H9 (cell line): ENCODE results near the gene TRRAP. TPM values are rescaled to one million over a fixed set of nuclear protein-coding genes. Genes with fewer than 3 reads are reported as not detected.

Experiments used
- DNase-seq: peaks from one replicate; pipeline ENCODE4 v3.0.0-alpha.2; 2017
- H2AFZ ChIP-seq: one replicate; pipeline ENCODE4 v1.6.1; 2013; ENCODE audit warnings: mild to moderate bottlenecking, low read length, control low read depth, moderate library complexity
- H2AK5ac ChIP-seq: 2 replicates; pipeline ENCODE4 v1.6.1; 2013; ENCODE audit warnings: low read length, control low read depth, mixed read lengths; ENCODE audit not compliant: insufficient read length
- H2BK120ac ChIP-seq: one replicate; pipeline ENCODE4 v1.6.1; 2013; ENCODE audit warnings: low read depth, mild to moderate bottlenecking, low read length, control low read depth, inconsistent platforms; ENCODE audit not compliant: poor library complexity, severe bottlenecking
- H2BK12ac ChIP-seq: 2 replicates; pipeline ENCODE4 v1.6.1; 2013; ENCODE audit warnings: low read length, control low read depth, mixed read lengths, low read depth; ENCODE audit not compliant: insufficient read length
- H2BK15ac ChIP-seq: 2 replicates; pipeline ENCODE4 v1.6.1; 2013; ENCODE audit warnings: low read depth, low read length, control low read depth
- H2BK20ac ChIP-seq: one replicate; pipeline ENCODE4 v1.6.1; 2013; ENCODE audit warnings: low read depth, mild to moderate bottlenecking, low read length, control low read depth, inconsistent platforms; ENCODE audit not compliant: poor library complexity, severe bottlenecking
- H2BK5ac ChIP-seq: 2 replicates; pipeline ENCODE4 v1.6.1; 2013; ENCODE audit warnings: low read length, control low read depth, mixed read lengths; ENCODE audit not compliant: insufficient read length
- H3K14ac ChIP-seq: 2 replicates; pipeline ENCODE4 v1.6.1; 2013; ENCODE audit warnings: low read length, control low read depth; ENCODE audit not compliant: insufficient read depth
- H3K18ac ChIP-seq: 2 replicates; pipeline ENCODE4 v1.6.1; 2013; ENCODE audit warnings: low read depth, mild to moderate bottlenecking, mixed read lengths, low read length, control low read depth; ENCODE audit not compliant: insufficient read length
- H3K23ac ChIP-seq: 2 replicates; pipeline ENCODE4 v1.6.1; 2013; ENCODE audit warnings: low read length, control low read depth, mixed read lengths, low read depth; ENCODE audit not compliant: insufficient read length
- H3K23me2 ChIP-seq: 2 replicates; pipeline ENCODE4 v1.6.1; 2013; ENCODE audit warnings: low read depth, mild to moderate bottlenecking, mixed read lengths, low read length, control low read depth; ENCODE audit not compliant: insufficient read length, poor library complexity, severe bottlenecking
- H3K27ac ChIP-seq: 2 replicates; pipeline ENCODE4 v1.5.1; 2013; ENCODE audit warnings: low read length, control low read depth, mixed read lengths, low read depth; ENCODE audit not compliant: insufficient read length
- H3K27me3 ChIP-seq: 2 replicates; pipeline ENCODE4 v1.6.1; 2013; ENCODE audit warnings: low read length, control low read depth, inconsistent platforms; ENCODE audit not compliant: insufficient read depth
- H3K4ac ChIP-seq: 2 replicates; pipeline ENCODE4 v1.6.1; 2013; ENCODE audit warnings: low read depth, mild to moderate bottlenecking, control low read depth, inconsistent platforms, low read length, moderate library complexity
- H3K4me1 ChIP-seq: 2 replicates; pipeline ENCODE4 v1.6.1; 2013; ENCODE audit warnings: low read length, control low read depth, inconsistent platforms; ENCODE audit not compliant: insufficient read depth
- H3K4me2 ChIP-seq: 2 replicates; pipeline ENCODE4 v1.6.1; 2013; ENCODE audit warnings: low read length, control low read depth, mixed read lengths; ENCODE audit not compliant: insufficient read length, insufficient read depth
- H3K56ac ChIP-seq: 2 replicates; pipeline ENCODE4 v1.6.1; 2013; ENCODE audit warnings: low read depth, mild to moderate bottlenecking, mixed read lengths, low read length, control low read depth; ENCODE audit not compliant: insufficient read length
- H3K79me1 ChIP-seq: 2 replicates; pipeline ENCODE4 v1.6.1; 2013; ENCODE audit warnings: low read depth, mild to moderate bottlenecking, moderate library complexity, low read length, control low read depth, inconsistent platforms; ENCODE audit not compliant: insufficient read depth, poor library complexity, severe bottlenecking
- H3K79me2 ChIP-seq: 2 replicates; pipeline ENCODE4 v1.6.1; 2013; ENCODE audit warnings: low read length, control low read depth, inconsistent platforms; ENCODE audit not compliant: insufficient read depth
- H3K9ac ChIP-seq: 2 replicates; pipeline ENCODE4 v1.6.1; 2013; ENCODE audit warnings: low read length, control low read depth, mixed read lengths; ENCODE audit not compliant: insufficient read length; ENCODE audit errors: extremely low read depth
- H3K9me3 ChIP-seq: one replicate; pipeline ENCODE4 v1.6.1; 2013; ENCODE audit warnings: low read depth, low read length, inconsistent platforms; ENCODE audit not compliant: control insufficient read depth
- H3T11ph ChIP-seq: one replicate; pipeline ENCODE4 v1.6.1; 2013; ENCODE audit warnings: mild to moderate bottlenecking, low read length, control low read depth, inconsistent platforms
- H4K20me1 ChIP-seq: one replicate; pipeline ENCODE4 v1.6.1; 2013; ENCODE audit not compliant: control insufficient read depth, insufficient read length, insufficient read depth
- H4K5ac ChIP-seq: 2 replicates; pipeline ENCODE4 v1.6.1; 2013; ENCODE audit warnings: low read depth, mild to moderate bottlenecking, mixed read lengths, low read length, control low read depth; ENCODE audit not compliant: insufficient read length
- H4K8ac ChIP-seq: replicated peaks from 2 replicates; pipeline ENCODE4 v1.6.1; 2013; ENCODE audit warnings: low read length, control low read depth, mixed read lengths, low read depth; ENCODE audit not compliant: insufficient read length
- H4K91ac ChIP-seq: 2 replicates; pipeline ENCODE4 v1.6.1; 2013; ENCODE audit warnings: low read depth, mild to moderate bottlenecking, moderate library complexity, mixed read lengths, low read length, control low read depth; ENCODE audit not compliant: insufficient read length
- H3K27ac Mint-ChIP-seq, 3 experiments: 2 replicates in 2 of 3; 3 replicates in 1 of 3; pipeline ENCODE4 v1.8.0; 2020 to 2021; ENCODE audit warnings: mixed read lengths in 3 of 3, mild to moderate bottlenecking in 1 of 3, moderate library complexity in 1 of 3
- H3K27me3 Mint-ChIP-seq: 2 replicates; pipeline ENCODE4 v1.8.0; 2021; ENCODE audit warnings: low read depth, mild to moderate bottlenecking, moderate library complexity, mixed read lengths
- H3K36me3 Mint-ChIP-seq, 3 experiments: 2 replicates in 2 of 3; 3 replicates in 1 of 3; pipeline ENCODE4 v1.8.0; 2020 to 2021; ENCODE audit warnings: low read depth in 3 of 3, mixed read lengths in 3 of 3; ENCODE audit not compliant: insufficient read depth in 1 of 3
- H3K4me1 Mint-ChIP-seq, 2 experiments: 2 replicates each; pipeline ENCODE4 v1.8.0; 2020; ENCODE audit warnings: mixed read lengths in 2 of 2
- H3K4me3 Mint-ChIP-seq, 2 experiments: 2 replicates in 1 of 2; 3 replicates in 1 of 2; pipeline ENCODE4 v1.8.0; 2020 to 2021; ENCODE audit warnings: mild to moderate bottlenecking in 2 of 2, mixed read lengths in 2 of 2, moderate library complexity in 1 of 2
- H3K9me3 Mint-ChIP-seq, 2 experiments: 2 replicates in 1 of 2; 3 replicates in 1 of 2; pipeline ENCODE4 v1.8.0; 2020; ENCODE audit warnings: mild to moderate bottlenecking in 2 of 2, mixed read lengths in 2 of 2, moderate library complexity in 1 of 2
- CTCF ChIP-seq: fragments of 200-600 bp; sonication (generic); conservative IDR thresholded peaks from 3 replicates; pipeline ENCODE4 v1.8.0; 2021; ENCODE audit warnings: antibody characterized with exemption, mild to moderate bottlenecking
- WGBS: extraction: QIAGEN DNeasy Blood & Tissue Kit; methylation state at CpG from one replicate; pipeline ENCODE4 v1.1.7; 2013; ENCODE audit warnings: missing lambda C conversion rate, low lambda C conversion rate, mixed read lengths; ENCODE audit not compliant: insufficient read length; ENCODE audit errors: extremely low coverage; 5-methylcytosine and 5-hydroxymethylcytosine counted together
- total RNA-seq: library from RNA; stranded (reverse); gene quantifications from 2 replicates; pipeline ENCODE4 v1.2.1, GENCODE V29; 2021

The TRRAP gene
- total RNA-seq, 1 experiment from 2014 or later, result 58.6 TPM

- Mint-ChIP-seq H3K9me3 (no peaks in the 10 kb centered on the region), H3K27me3 (no peaks in the 10 kb centered on the region; the same call in 1 of the 2 replicates), H3K36me3 (peaks cover 51 to 93% (median 76%) of the 10 kb centered on the region in 3 experiments), H3K4me3 (no peak overlapping the region), H3K27ac (peak overlapping the region in 2 of 3 experiments; percentile 3 to 90; a peak in 4 of 7 replicates), H3K4me1 (peaks cover 2 to 4% of the 10 kb centered on the region in 2 experiments; a peak in 1 of 4 replicates)
- Histone ChIP-seq H4K8ac (no peak overlapping the region), H3K9me3 (no peaks in the 10 kb centered on the region), H4K5ac (no peak overlapping the region), H3K9ac (no peak overlapping the region), H3K79me1 (no peaks in the 10 kb centered on the region), H3K79me2 (no peaks in the 10 kb centered on the region), H4K20me1 (no peaks in the 10 kb centered on the region), H2AFZ (no peak overlapping the region), H3K14ac (no peak overlapping the region), H3K18ac (no peak overlapping the region), H3K4ac (no peak overlapping the region), H2AK5ac (no peak overlapping the region), H2BK5ac (no peak overlapping the region), H2BK20ac (no peak overlapping the region), H3K23ac (no peak overlapping the region), H3K27me3 (no peaks in the 10 kb centered on the region), H2BK120ac (no peak overlapping the region), H3K23me2 (no peaks in the 10 kb centered on the region), H3K27ac (no peak overlapping the region), H3K4me1 (no peaks in the 10 kb centered on the region), H2BK12ac (no peak overlapping the region), H4K91ac (no peak overlapping the region), H2BK15ac (no peak overlapping the region), H3T11ph (no peak overlapping the region), H3K56ac (no peak overlapping the region), H3K4me2 (no peak overlapping the region)
- no peak for DNase-seq
- TF ChIP-seq CTCF, result no peak
- no CpG with 5 or more reads among the region's 25 CpGs for WGBS
These were observed 159.9 kb downstream of the TRRAP start for GRCh38 chr7:99038086-99038855.
